Neural cell (in vitro differentiated cells): ENCODE results near the gene SLK. TPM values are rescaled to one million over a fixed set of nuclear protein-coding genes. Genes with fewer than 3 reads are reported as not detected.

ENCODE experiments used
- H2AFZ ChIP-seq: fragments of 200-600, 300-800 bp; sonication (generic), shearing (Covaris generic); 2 replicates; pipeline ENCODE4 v1.6.0; 2014; ENCODE audit warnings: low read depth, mild to moderate bottlenecking, antibody characterized with exemption, low read length, moderate library complexity
- H3F3A ChIP-seq: fragments of 200-600 bp; shearing (Covaris generic); 2 replicates; pipeline ENCODE4 v1.6.1; 2016; ENCODE audit warnings: mild to moderate bottlenecking, moderate library complexity, mixed read lengths, antibody characterized with exemption, low read length; ENCODE audit not compliant: insufficient read depth, poor library complexity, severe bottlenecking
- H3K27ac ChIP-seq: fragments of 200-600, 300-800 bp; sonication (generic), shearing (Covaris generic); 2 replicates; pipeline ENCODE4 v1.5.1; 2014; ENCODE audit warnings: mild to moderate bottlenecking, low read length, moderate library complexity
- H3K27me3 ChIP-seq: fragments of 300-800, 200-600 bp; sonication (generic), shearing (Covaris generic); 2 replicates; pipeline ENCODE4 v1.6.0; 2014; ENCODE audit warnings: mild to moderate bottlenecking, low read depth, low read length, moderate library complexity; ENCODE audit not compliant: insufficient read depth
- H3K36me3 ChIP-seq: fragments of 300-800, 200-600 bp; sonication (generic), shearing (Covaris generic); 2 replicates; pipeline ENCODE4 v1.5.1; 2014; ENCODE audit warnings: mild to moderate bottlenecking, antibody characterized with exemption, low read length, moderate library complexity; ENCODE audit not compliant: insufficient read depth
- H3K4me2 ChIP-seq: fragments of 300-800, 200-600 bp; sonication (generic), shearing (Covaris generic); 2 replicates; pipeline ENCODE4 v1.6.0; 2014; ENCODE audit warnings: mild to moderate bottlenecking, low read length
- H3K4me3 ChIP-seq: fragments of 300-800, 200-600 bp; sonication (generic), shearing (Covaris generic); 2 replicates; pipeline ENCODE4 v1.5.1; 2014; ENCODE audit warnings: mild to moderate bottlenecking, low read length, moderate library complexity
- H3K79me2 ChIP-seq: fragments of 200-600 bp; shearing (Covaris generic); replicated peaks from 2 replicates; pipeline ENCODE4 v1.6.0; 2014; ENCODE audit warnings: mild to moderate bottlenecking, low read length, moderate library complexity; ENCODE audit not compliant: insufficient read depth
- H3K9ac ChIP-seq: fragments of 300-800, 200-600 bp; sonication (generic), shearing (Covaris generic); 2 replicates; pipeline ENCODE4 v1.6.1; 2016; ENCODE audit warnings: mild to moderate bottlenecking, low read length, mixed read lengths
- H3K9me2 ChIP-seq: fragments of 200-600 bp; shearing (Covaris generic); 2 replicates; pipeline ENCODE4 v1.6.1; 2016; ENCODE audit warnings: mild to moderate bottlenecking, low read length, mixed read lengths; ENCODE audit not compliant: insufficient read depth
- H3K9me3 ChIP-seq: fragments of 200-600, 300-800 bp; sonication (generic), shearing (Covaris generic); 2 replicates; pipeline ENCODE4 v1.6.1; 2016; ENCODE audit warnings: mild to moderate bottlenecking, mixed run types, low read length, moderate library complexity, mixed read lengths
- H4K20me1 ChIP-seq: fragments of 200-600 bp; shearing (Covaris generic); 2 replicates; pipeline ENCODE4 v1.6.1; 2016; ENCODE audit warnings: mild to moderate bottlenecking, mixed run types; ENCODE audit not compliant: insufficient read depth
- CTCF ChIP-seq: fragments of 450-650 bp; IDR thresholded peaks from 2 replicates; pipeline ENCODE4 v1.5.1; 2014; ENCODE audit warnings: antibody characterized with exemption, mild to moderate bottlenecking, moderate library complexity; ENCODE audit not compliant: poor library complexity, severe bottlenecking
- EP300 ChIP-seq: fragments of 450-650 bp; conservative IDR thresholded peaks from 2 replicates; pipeline ENCODE4 v1.6.1; 2014; ENCODE audit warnings: antibody characterized with exemption, mild to moderate bottlenecking, moderate library complexity; ENCODE audit not compliant: poor library complexity, severe bottlenecking
- EZH2 ChIP-seq: fragments of 200-600, 300-800 bp; shearing (Covaris generic), sonication (generic); IDR thresholded peaks from 2 replicates; pipeline ENCODE4 v1.6.1; 2014; ENCODE audit warnings: antibody characterized with exemption, low read length, borderline replicate concordance, mild to moderate bottlenecking; ENCODE audit not compliant: insufficient read depth, poor library complexity, severe bottlenecking
- MXI1 ChIP-seq: fragments of 450-650 bp; conservative IDR thresholded peaks from 2 replicates; pipeline ENCODE4 v1.6.1; 2014; ENCODE audit warnings: antibody characterized with exemption, mild to moderate bottlenecking; ENCODE audit not compliant: poor library complexity, severe bottlenecking
- POLR2AphosphoS5 ChIP-seq: IDR thresholded peaks from 2 replicates; pipeline ENCODE4 v1.6.1; 2012
- RAD21 ChIP-seq: fragments of 450-650 bp; conservative IDR thresholded peaks from 2 replicates; pipeline ENCODE4 v1.6.1; 2014; ENCODE audit warnings: antibody characterized with exemption, mild to moderate bottlenecking, moderate library complexity
- REST ChIP-seq: IDR thresholded peaks from 2 replicates; pipeline ENCODE4 v1.6.1; 2012; ENCODE audit warnings: borderline replicate concordance
- SMC3 ChIP-seq: fragments of 450-650 bp; conservative IDR thresholded peaks from 2 replicates; pipeline ENCODE4 v1.6.1; 2014; ENCODE audit warnings: antibody characterized with exemption, mild to moderate bottlenecking, moderate library complexity; ENCODE audit not compliant: poor library complexity
- TAF1 ChIP-seq: IDR thresholded peaks from 2 replicates; pipeline ENCODE4 v1.6.1; 2012; ENCODE audit warnings: low read depth
- polyA plus RNA-seq: library from polyadenylated mRNA; depleted of rRNA; stranded (reverse); fragments of >200 nt; gene quantifications from 2 replicates; pipeline ENCODE4 v1.2.3, GENCODE V29; 2014

The SLK gene
- polyA plus RNA-seq, 1 donor from 2014 or later, result 23.7 TPM

- Histone ChIP-seq H3F3A (no peaks in the 10 kb centered on the region), H3K27me3 (no peaks in the 10 kb centered on the region), H3K9me2 (no peaks in the 10 kb centered on the region), H3K4me3 (no peak overlapping the region), H3K9me3 (no peaks in the 10 kb centered on the region), H3K27ac (no peak overlapping the region), H2AFZ (no peak overlapping the region), H3K9ac (no peak overlapping the region), H3K4me2 (no peak overlapping the region), H3K36me3 (peaks cover 3% of the 10 kb centered on the region), H3K79me2 (no peaks in the 10 kb centered on the region), H4K20me1 (no peaks in the 10 kb centered on the region)
- no peak for TF ChIP-seq CTCF
- TF ChIP-seq POLR2AphosphoS5, result no peak
- TF ChIP-seq REST, result no peak
- no peak for TF ChIP-seq MXI1
- TF ChIP-seq TAF1, result no peak
- TF ChIP-seq RAD21, result no peak
- TF ChIP-seq EP300, result no peak
- TF ChIP-seq EZH2, result no peak
- TF ChIP-seq SMC3, result no peak
Observed at GRCh38 chr10:104002911-104003310, 36.0 kb downstream of the SLK start.

GRCh38 chr10:104005172-104005863, 38.4 kb downstream of the SLK start:
- no peak overlapping the region for H3K9ac ChIP-seq
- no peaks in the 10 kb centered on the region for H3K9me2 ChIP-seq
- H3F3A ChIP-seq, result no peaks in the 10 kb centered on the region
- H4K20me1 ChIP-seq, result no peaks in the 10 kb centered on the region
- no peaks in the 10 kb centered on the region for H3K79me2 ChIP-seq
- H3K4me3 ChIP-seq, result no peak overlapping the region
- TF ChIP-seq CTCF, result no peak
- no peak for TF ChIP-seq MXI1
- no peak for TF ChIP-seq REST
- no peak for TF ChIP-seq POLR2AphosphoS5
- TF ChIP-seq EZH2, result no peak
- no peak for TF ChIP-seq TAF1
- no peak for TF ChIP-seq EP300
- TF ChIP-seq RAD21, result no peak
- no peak for TF ChIP-seq SMC3
- H2AFZ ChIP-seq, result no peak overlapping the region
- H3K9me3 ChIP-seq, result no peaks in the 10 kb centered on the region
- H3K27me3 ChIP-seq, result no peaks in the 10 kb centered on the region
- peaks cover 3% of the 10 kb centered on the region for H3K36me3 ChIP-seq
- no peak overlapping the region for H3K4me2 ChIP-seq
- no peak overlapping the region for H3K27ac ChIP-seq
